HUES6 (cell line): ENCODE measurements around the gene CATSPERD.
A peak's percentile ranks its signal among the peaks of the same experiment; 100 is the strongest.

ENCODE experiments used
- H3K27ac ChIP-seq: 2 replicates; pipeline ENCODE4 v1.7.0; 2013; ENCODE audit warnings: low read depth, mild to moderate bottlenecking, low read length, inconsistent platforms
- H3K27me3 ChIP-seq: 2 replicates; pipeline ENCODE4 v1.6.1; 2013; ENCODE audit warnings: low read length; ENCODE audit not compliant: control insufficient read depth, insufficient read depth
- H3K36me3 ChIP-seq: 2 replicates; pipeline ENCODE4 v1.6.1; 2013; ENCODE audit warnings: low read length; ENCODE audit not compliant: control insufficient read depth, insufficient read depth
- H3K4me1 ChIP-seq: 2 replicates; pipeline ENCODE4 v1.6.1; 2013; ENCODE audit warnings: low read length; ENCODE audit not compliant: control insufficient read depth, insufficient read depth
- H3K4me3 ChIP-seq: 2 replicates; pipeline ENCODE4 v1.5.1; 2013; ENCODE audit warnings: low read depth, low read length
- H3K9ac ChIP-seq: one replicate; pipeline ENCODE4 v1.6.1; 2013; ENCODE audit warnings: mild to moderate bottlenecking, low read length
- H3K9me3 ChIP-seq: 2 replicates; pipeline ENCODE4 v1.6.1; 2013; ENCODE audit warnings: low read depth, low read length; ENCODE audit not compliant: control insufficient read depth, insufficient read depth

The CATSPERD gene

DNA sequence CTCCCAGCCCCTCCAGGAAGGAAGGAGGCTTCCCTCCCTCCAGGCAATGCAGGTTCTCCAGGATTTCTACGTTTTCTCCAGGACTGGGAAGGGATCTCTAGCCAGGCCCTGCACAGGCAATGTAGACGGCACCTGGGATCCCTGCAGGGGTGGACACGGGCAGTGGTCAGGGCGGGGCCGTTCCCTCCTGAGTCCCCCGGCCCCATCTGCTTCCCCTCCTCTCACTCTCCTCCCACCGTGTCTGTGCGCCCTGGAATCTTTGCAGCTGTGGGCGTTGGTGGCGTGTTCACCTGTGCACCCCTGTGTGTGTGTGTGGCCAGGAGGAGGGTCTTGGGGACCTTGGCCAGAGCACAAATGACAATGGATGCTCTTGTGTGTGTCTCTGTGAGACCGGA lies 94.4 kb downstream of the CATSPERD start:
- Histone ChIP-seq H3K27ac (no peak overlapping the region), H3K9me3 (no peaks in the 10 kb centered on the region), H3K9ac (no peak overlapping the region), H3K4me1 (no peaks in the 10 kb centered on the region), H3K4me3 (no peak overlapping the region), H3K27me3 (no peaks in the 10 kb centered on the region; the same call in 1 of the 2 replicates), H3K36me3 (no peaks in the 10 kb centered on the region)

DNA sequence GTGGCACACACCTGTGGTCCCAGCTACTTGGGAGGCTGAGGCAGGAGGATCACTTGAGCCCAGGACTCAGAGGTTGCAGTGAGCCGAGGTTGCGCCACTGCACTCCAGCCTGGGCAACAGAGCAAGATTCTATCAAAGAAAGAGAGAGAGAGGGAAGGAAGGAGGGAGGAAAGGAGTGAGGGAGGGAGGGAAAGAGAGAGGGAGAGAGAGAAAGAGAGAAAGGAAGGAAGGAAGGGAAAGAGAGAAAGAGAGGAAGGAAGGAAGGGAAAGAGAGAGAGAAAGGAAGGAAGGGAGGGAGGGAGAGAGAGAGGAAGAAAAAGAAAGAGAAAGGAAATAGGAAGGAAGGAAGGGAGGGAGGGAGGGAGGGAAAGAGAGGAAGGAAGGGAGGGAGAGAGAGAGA lies 96.8 kb downstream of the CATSPERD start:
- no peaks in the 10 kb centered on the region; the same call in 1 of the 2 replicates for H3K27me3 ChIP-seq
- no peak overlapping the region for H3K4me3 ChIP-seq
- H3K4me1 ChIP-seq = no peaks in the 10 kb centered on the region
- H3K9ac ChIP-seq = no peak overlapping the region
- no peak overlapping the region for H3K27ac ChIP-seq
- no peaks in the 10 kb centered on the region for H3K9me3 ChIP-seq
- H3K36me3 ChIP-seq = no peaks in the 10 kb centered on the region

DNA sequence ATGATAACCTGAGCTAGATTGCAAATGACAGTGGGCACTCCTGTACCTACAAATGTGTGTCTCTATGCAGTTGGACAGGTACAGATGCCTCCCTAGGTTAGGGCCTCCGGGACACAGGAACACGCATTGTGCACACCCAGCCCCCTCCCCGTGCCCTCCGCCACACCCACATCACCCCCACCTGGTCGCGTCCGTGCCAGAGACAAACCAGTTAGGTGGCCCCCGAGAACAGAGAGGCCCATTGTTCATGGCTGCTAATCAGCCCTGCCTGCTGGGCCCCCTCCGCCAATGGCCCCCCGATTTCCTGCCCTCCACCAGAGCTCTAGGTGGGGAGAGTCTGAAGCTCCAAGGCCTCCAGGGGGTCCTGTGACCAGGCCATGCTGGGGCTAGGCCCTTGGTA lies 98.2 kb downstream of the CATSPERD start:
- no peaks in the 10 kb centered on the region; the same call in 1 of the 2 replicates for H3K27me3 ChIP-seq
- H3K9me3 ChIP-seq = no peaks in the 10 kb centered on the region
- H3K36me3 ChIP-seq = no peaks in the 10 kb centered on the region
- H3K27ac ChIP-seq = no peak overlapping the region
- no peak overlapping the region for H3K9ac ChIP-seq
- H3K4me1 ChIP-seq = no peaks in the 10 kb centered on the region
- no peak overlapping the region for H3K4me3 ChIP-seq

DNA sequence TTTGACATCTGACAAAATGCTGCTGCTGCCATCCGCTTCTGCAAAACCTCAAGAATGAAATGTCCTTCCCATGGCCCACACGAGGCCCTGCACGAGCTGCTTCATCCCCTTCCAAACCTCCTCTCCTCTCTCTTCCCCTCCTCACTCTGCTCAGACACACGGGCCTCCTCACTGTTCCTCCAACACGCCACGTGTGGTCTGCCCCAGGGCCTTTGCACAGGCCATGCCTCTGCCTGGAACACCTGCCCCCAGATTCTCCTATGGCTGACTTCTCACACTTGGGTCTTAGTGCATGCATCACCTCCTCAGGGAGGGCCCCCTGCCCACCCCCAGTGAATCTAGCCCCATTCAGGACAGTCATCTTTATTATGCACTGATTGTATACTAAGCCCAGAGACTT lies 100.3 kb downstream of the CATSPERD start:
- Histone ChIP-seq H3K9me3 (no peaks in the 10 kb centered on the region), H3K9ac (no peak overlapping the region), H3K27me3 (no peaks in the 10 kb centered on the region; the same call in 1 of the 2 replicates), H3K4me1 (no peaks in the 10 kb centered on the region), H3K4me3 (no peak overlapping the region), H3K27ac (no peak overlapping the region), H3K36me3 (no peaks in the 10 kb centered on the region)

DNA sequence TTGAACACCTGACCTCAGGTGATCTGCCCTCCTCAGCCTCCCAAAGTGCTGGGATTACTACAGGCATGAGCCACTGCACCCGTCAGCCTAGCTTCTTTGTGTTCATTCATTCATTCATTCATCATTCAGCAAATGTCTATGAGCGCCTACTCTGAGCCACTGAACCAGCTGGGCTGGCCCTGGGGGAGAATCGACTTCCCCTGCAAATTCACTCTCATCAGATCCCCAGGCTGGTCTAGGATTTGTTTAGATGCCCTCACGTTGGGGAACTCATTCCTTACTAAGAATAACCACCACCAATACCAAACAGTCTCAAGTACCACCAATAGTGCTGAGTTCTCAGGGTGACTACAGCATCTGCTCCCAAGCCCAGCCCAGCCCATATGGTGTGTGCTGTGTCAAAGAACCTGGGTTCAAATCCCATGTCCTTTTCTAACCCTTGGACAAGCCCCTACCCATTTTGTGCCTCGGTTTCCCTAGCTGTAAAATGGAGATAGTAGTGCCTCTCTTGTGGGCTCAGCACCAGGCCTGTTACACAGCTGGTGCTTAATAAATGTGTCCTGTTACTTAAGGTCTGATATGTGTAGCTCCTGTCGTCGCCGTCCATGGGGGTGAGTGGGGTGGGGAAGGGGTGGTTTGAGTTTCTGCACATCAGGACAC lies 101.2 kb downstream of the CATSPERD start:
- no peaks in the 10 kb centered on the region for H3K9me3 ChIP-seq
- H3K4me1 ChIP-seq = peaks cover 4% of the 10 kb centered on the region; the same call in 1 of the 2 replicates
- no peaks in the 10 kb centered on the region for H3K36me3 ChIP-seq
- H3K27ac ChIP-seq = no peak overlapping the region
- H3K9ac ChIP-seq = no peak overlapping the region
- H3K4me3 ChIP-seq = no peak overlapping the region
- no peaks in the 10 kb centered on the region; the same call in 1 of the 2 replicates for H3K27me3 ChIP-seq

DNA sequence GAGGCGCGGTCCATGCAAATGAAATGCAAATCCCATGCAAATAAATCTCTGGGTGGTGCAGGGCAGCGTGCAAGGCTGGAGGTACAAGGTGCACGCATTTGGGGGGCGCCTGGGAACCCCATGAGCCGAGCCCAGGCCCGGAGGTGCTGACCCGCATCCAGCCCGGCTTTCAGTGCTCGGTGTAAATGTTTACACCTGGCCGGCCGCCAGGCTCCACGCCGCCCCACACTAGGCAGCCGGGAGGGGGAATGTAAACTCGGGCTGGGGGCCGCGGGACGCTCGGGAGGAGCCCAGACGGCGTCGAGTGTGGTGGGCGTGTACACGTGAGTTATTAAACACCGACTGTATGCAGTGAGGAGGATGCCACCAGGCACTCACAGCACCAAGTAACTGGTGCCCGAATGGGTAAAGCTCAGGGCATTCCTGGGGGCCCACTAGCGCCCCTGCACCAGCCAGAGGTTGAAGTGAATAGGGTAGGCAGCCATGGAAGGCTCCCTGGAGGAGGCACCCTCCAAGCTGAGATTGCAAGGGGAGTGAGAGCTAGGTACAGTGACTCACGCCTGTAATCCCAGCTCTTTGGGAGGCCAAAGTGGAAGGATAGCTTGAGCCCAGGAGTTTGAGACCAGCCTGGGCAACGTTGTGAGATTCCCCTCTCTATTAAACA lies 101.9 kb downstream of the CATSPERD start:
- H3K27me3 ChIP-seq = no peaks in the 10 kb centered on the region; the same call in 1 of the 2 replicates
- H3K27ac ChIP-seq = no peak overlapping the region
- H3K36me3 ChIP-seq = no peaks in the 10 kb centered on the region
- H3K4me1 ChIP-seq = peaks cover 6% of the 10 kb centered on the region; the same call in 1 of the 2 replicates
- no peaks in the 10 kb centered on the region for H3K9me3 ChIP-seq
- no peak overlapping the region for H3K9ac ChIP-seq
- no peak overlapping the region for H3K4me3 ChIP-seq

DNA sequence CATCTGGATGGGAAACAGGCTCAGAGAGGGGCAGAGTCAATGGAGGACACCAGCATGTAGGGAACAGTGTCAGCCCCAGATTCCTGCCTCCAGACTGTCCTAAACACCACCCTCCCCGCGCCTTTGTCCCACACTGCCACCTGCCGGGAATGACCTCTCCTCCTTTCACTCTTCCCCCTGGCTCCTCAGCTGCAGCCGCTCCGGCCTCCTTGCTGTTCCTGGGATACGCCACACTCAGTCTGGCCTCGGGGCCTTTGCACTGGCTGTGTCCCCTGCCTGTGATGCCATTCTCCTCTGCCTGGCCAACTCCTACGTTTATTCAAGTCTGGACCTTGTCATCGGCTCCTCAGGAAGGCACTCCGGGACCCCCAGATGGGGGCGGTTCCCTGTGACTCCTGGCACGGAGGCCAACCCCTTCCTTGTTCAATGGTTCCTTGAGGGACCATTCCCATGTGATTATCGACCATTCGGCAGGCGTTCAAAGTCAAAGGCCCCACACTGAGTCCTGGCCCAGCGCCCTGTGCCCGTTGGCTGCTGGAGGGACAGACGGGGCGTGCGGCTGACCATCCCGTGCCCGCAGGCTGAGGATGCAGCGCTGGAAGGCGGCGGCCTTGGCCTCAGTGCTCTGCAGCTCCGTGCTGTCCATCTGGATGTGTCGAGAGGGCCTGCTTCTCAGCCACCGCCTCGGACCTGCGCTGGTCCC lies 103.3 kb downstream of the CATSPERD start:
- Histone ChIP-seq H3K9ac (no peak overlapping the region), H3K36me3 (no peaks in the 10 kb centered on the region), H3K4me3 (no peak overlapping the region), H3K27me3 (no peaks in the 10 kb centered on the region; the same call in 1 of the 2 replicates), H3K4me1 (peaks cover 6% of the 10 kb centered on the region; the same call in 1 of the 2 replicates), H3K27ac (no peak overlapping the region), H3K9me3 (no peaks in the 10 kb centered on the region)

DNA sequence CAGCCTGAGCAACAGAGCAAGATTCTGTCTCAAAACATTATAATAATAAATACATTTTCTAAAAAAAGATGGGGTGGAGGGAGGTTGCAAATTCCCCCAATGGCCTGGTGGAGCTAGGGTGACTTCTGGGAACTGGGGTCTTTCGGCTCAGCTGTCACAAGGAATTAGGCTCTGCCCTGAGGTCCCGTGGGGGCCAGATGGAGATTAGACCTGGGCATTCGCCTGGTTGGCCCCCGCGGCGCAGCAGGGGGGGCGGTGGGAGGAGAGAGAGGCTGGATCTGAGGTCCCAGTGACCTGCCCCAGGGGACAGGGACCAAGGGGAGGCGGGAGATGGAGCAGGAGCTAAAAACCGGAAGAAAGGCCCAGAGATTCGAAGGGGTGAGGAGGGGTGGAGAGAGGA lies 104.3 kb downstream of the CATSPERD start:
- peaks cover 11% of the 10 kb centered on the region; the same call in 1 of the 2 replicates for H3K4me1 ChIP-seq
- no peaks in the 10 kb centered on the region for H3K9me3 ChIP-seq
- no peak overlapping the region for H3K9ac ChIP-seq
- no peaks in the 10 kb centered on the region for H3K36me3 ChIP-seq
- no peak overlapping the region for H3K27ac ChIP-seq
- H3K27me3 ChIP-seq = no peaks in the 10 kb centered on the region; the same call in 1 of the 2 replicates
- H3K4me3 ChIP-seq = no peak overlapping the region

DNA sequence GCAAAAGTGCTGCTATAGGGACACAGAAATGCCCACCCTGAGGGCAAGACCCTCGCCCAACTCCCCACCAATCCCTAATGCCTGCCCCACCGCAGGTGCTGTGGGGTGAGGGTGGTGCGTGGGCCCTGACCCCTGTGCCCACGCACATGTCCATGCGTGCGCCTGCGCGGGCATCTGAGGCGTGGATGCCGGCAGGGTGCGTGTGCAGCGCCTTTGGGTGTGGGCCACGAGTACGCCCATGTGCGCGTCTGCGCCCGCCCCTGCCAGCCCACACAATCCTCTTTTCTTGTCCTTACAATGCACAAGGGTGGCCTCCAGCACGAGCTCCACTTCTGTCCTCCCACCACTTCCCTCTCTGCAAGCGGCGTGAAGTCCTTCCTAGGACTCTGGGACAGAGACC lies 104.7 kb downstream of the CATSPERD start:
- no peak overlapping the region for H3K9ac ChIP-seq
- peaks cover 11% of the 10 kb centered on the region; the same call in 1 of the 2 replicates for H3K4me1 ChIP-seq
- H3K36me3 ChIP-seq = no peaks in the 10 kb centered on the region
- no peak overlapping the region for H3K4me3 ChIP-seq
- H3K27me3 ChIP-seq = no peaks in the 10 kb centered on the region; the same call in 1 of the 2 replicates
- no peaks in the 10 kb centered on the region for H3K9me3 ChIP-seq
- no peak overlapping the region for H3K27ac ChIP-seq

DNA sequence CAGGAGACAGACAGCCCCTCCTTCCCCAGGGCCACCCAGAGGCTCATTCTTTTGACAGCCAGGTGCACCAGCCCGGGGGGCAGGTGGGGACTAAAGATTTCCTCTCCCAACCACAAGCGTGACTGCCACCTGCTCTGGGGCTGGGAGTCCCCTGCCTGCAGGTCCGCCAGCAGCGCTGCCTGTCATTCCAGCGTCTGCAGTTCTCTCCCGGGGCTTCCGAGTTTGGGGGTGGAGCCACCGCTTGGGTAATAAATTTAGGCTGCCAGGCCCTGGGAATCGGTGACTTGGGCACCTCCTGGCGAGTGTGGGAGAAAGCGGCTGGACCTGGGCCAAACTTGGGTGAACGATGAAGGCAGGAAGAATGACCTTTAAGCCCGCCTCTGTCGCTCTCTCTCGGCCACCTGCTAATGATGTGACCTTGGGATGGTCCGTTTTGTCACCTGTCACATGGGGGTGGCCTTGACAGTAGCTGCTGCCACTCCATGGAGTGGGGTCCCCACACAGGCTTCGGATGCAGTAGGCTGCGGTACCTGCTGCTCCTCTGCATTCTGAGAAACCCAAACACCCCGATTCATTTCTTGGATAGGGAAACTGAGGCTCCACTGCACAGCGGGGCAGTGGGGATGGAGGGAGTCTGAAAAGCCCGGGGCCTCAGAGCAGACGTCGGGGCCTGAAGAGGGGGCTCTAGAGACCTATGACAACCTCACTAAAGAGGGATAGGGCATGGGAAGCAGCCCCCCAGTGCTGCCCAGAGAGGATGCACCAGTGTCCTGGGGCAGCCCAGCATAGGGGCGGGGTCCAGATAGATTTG lies 106.3 kb downstream of the CATSPERD start:
- peaks cover 11% of the 10 kb centered on the region; the same call in 1 of the 2 replicates for H3K4me1 ChIP-seq
- no peak overlapping the region for H3K9ac ChIP-seq
- H3K36me3 ChIP-seq = no peaks in the 10 kb centered on the region
- H3K4me3 ChIP-seq = peak overlapping the region; percentile 88
- H3K9me3 ChIP-seq = no peaks in the 10 kb centered on the region
- H3K27me3 ChIP-seq = no peaks in the 10 kb centered on the region; the same call in 1 of the 2 replicates
- H3K27ac ChIP-seq = no peak overlapping the region
